Kidney (tissue), 14 donors: Measurements from ENCODE around the gene TCF7L1. TPM values are rescaled to one million over a fixed set of nuclear protein-coding genes. Genes with fewer than 3 reads are reported as not detected.

ENCODE experiments used
- DNase-seq, 5 donors: peaks; one replicate each; pipeline ENCODE4 v3.0.0-alpha.2; 2013 to 2020
- FAIRE-seq: peaks from 2 replicates; lab custom pipeline; 2012; peaks lifted over from hg19 to GRCh38; lab: Jason Lieb, UNC
- H3K27ac ChIP-seq, 2 donors: one replicate each; pipeline ENCODE4 v1.7.0; 2013; ENCODE audit warnings: low read depth in 2 of 2, low read length in 2 of 2, inconsistent platforms in 1 of 2
- H3K27me3 ChIP-seq: one replicate; pipeline ENCODE4 v1.7.1; 2013; ENCODE audit warnings: low read length, inconsistent platforms; ENCODE audit not compliant: control insufficient read depth, insufficient read depth
- H3K36me3 ChIP-seq, 3 donors: one replicate each; pipeline versions ENCODE4 v1.7.0 to v1.7.1; 2013; ENCODE audit warnings: low read length in 3 of 3, control low read depth in 1 of 3, inconsistent platforms in 1 of 3; ENCODE audit not compliant: insufficient read depth in 3 of 3, control insufficient read depth in 2 of 3
- H3K4me1 ChIP-seq, 3 donors: one replicate each; pipeline versions ENCODE4 v1.7.0 to v1.7.1; 2013; ENCODE audit warnings: low read length in 3 of 3, inconsistent platforms in 1 of 3, low read depth in 1 of 3; ENCODE audit not compliant: control insufficient read depth in 2 of 3, insufficient read depth in 2 of 3
- H3K4me3 ChIP-seq, 3 donors: one replicate each; pipeline versions ENCODE4 v1.7.0 to v1.8.1; 2013; ENCODE audit warnings: low read length in 3 of 3, control low read depth in 1 of 3, inconsistent platforms in 1 of 3
- H3K9ac ChIP-seq, 3 donors: one replicate each; pipeline versions ENCODE4 v1.7.0 to v1.7.1; 2013; ENCODE audit warnings: low read length in 3 of 3, control low read depth in 1 of 3, inconsistent platforms in 1 of 3
- H3K9me3 ChIP-seq, 3 donors: one replicate each; pipeline versions ENCODE4 v1.7.0 to v1.7.1; 2013; ENCODE audit warnings: low read length in 3 of 3, control low read depth in 1 of 3, inconsistent platforms in 1 of 3; ENCODE audit not compliant: control insufficient read depth in 2 of 3, insufficient read depth in 1 of 3
- CTCF ChIP-seq: IDR thresholded peaks from 3 replicates; pipeline ENCODE4 v1.5.1; 2012; ENCODE audit warnings: mild to moderate bottlenecking, moderate library complexity, borderline replicate concordance; ENCODE audit not compliant: insufficient read depth; ENCODE audit errors: extremely low read depth
- intact Hi-C: fragments of 100-400 bp; cut with DNase I; formaldehyde crosslinking; loops from one replicate; pipeline ENCODE4 v1.11.1; 2022
- polyA plus RNA-seq: library from polyadenylated mRNA; stranded (reverse); fragments of 350-450 nt; fragmentation: Illumina TruSeq; extraction: RNeasy Lipid Tissue Mini Kit (QIAGEN cat#74804); gene quantifications from one replicate; pipeline ENCODE4 v1.2.3, GENCODE V29; 2014; ENCODE audit warnings: low read depth, low replicate concordance; ENCODE audit not compliant: insufficient read depth
- total RNA-seq: library from RNA; stranded (reverse); fragmentation: NEBNext Ultra II Directional; extraction: Animal tissue kit (Norgen Biotek cat#: 25700); gene quantifications from one replicate; pipeline ENCODE4 v1.2.1, GENCODE V29; 2021
- donor health status: control.
- donor health status: control.
- donor health status: control.
- donor health status: control.
- donor health status: control.
- donor health status: DM: yes; HTN: yes; CAD: no.
- donor health status: Normal renal cell carcinoma (clear cell type).

The TCF7L1 gene
- total and polyA plus RNA-seq, 2 donors from 2014 or later: 10.2 to 12.5 TPM

DNA sequence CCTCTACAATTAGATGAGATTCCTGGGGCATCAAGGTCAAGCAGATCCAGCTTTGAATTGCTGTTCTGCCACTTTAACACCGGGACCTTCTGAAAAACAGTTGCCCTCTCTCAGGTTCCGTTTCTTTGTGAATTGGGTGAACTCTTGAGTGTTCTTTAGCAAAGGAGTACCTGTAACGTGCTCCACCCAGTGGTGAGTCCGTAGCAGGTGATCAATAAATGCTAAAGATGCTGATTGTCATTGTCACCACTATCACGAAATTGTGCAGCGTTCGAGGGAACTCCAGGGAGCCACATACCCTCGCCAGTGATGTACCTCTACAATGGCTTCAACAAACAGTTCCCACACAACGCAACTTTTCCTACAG is 81.9 kb downstream of the TCF7L1 start:
- Histone ChIP-seq H3K9me3 (no peaks in the 10 kb centered on the region), H3K27ac (no peak overlapping the region), H3K4me1 (peaks cover 0 to 9% (median 2%) of the 10 kb centered on the region in 3 donors), H3K4me3 (no peak overlapping the region), H3K36me3 (no peaks in the 10 kb centered on the region), H3K9ac (no peak overlapping the region), H3K27me3 (no peaks in the 10 kb centered on the region)
- FAIRE-seq (no peak), DNase-seq (peak in 1 of 5 donors; percentile 38)
- no peak for TF ChIP-seq CTCF
- intact Hi-C loops: no loop called here

DNA sequence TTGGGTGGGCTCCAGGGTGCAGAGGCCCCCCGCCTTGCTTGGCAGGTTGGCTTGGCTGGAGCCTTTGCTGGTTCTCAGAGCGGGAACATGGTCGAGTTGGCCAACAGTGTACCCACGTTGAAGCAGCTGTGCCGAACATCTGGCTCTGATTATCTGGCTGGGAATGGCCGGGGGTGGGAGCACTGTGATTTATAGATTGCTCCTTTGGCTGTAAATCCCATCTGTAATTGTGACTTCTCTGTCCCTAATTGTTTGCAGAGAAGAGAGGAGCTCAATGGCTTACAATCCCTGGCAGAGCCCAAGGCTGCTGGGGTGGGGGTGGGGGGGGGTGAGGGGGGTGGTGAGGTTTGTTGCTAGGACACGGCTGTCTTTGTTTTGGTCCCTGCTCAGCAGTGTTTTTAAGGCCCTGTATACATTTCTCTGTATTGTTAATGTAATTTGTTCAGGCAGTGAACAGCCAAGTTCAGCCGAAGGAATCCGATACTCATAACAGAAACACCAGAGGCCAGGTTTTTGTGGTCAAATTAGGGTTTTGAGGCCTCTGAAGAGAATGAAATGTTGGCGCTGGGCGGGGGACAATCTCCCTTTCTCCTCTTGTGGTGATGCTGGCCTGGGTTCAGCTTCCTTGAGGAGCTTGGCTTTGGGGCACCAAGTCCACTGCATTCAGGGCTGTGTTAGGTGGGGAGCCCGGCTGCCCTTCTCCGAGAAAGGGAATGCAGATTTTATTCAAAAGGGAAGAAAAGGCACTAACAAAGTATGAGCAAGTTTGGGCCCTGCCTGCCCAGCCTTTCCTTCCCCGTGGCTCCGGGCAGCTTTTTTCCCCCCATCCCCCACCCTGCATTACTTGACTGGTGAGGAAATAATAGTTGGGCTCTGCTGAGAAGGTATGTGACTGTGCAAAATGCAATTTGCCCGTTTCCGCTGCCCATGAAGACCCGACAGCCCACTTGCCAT is 82.5 kb downstream of the TCF7L1 start:
- peaks cover 0 to 9% (median 2%) of the 10 kb centered on the region in 3 donors for H3K4me1 ChIP-seq
- DNase-seq (peak in 4 of 5 donors; percentile 82 to 89 (median 86)), FAIRE-seq (no peak)
- no peak for TF ChIP-seq CTCF
- H3K36me3 ChIP-seq: no peaks in the 10 kb centered on the region
- intact Hi-C loops: no loop called here
- no peaks in the 10 kb centered on the region for H3K9me3 ChIP-seq
- no peaks in the 10 kb centered on the region for H3K27me3 ChIP-seq
- H3K4me3 ChIP-seq: no peak overlapping the region
- H3K27ac ChIP-seq: no peak overlapping the region
- no peak overlapping the region for H3K9ac ChIP-seq

DNA sequence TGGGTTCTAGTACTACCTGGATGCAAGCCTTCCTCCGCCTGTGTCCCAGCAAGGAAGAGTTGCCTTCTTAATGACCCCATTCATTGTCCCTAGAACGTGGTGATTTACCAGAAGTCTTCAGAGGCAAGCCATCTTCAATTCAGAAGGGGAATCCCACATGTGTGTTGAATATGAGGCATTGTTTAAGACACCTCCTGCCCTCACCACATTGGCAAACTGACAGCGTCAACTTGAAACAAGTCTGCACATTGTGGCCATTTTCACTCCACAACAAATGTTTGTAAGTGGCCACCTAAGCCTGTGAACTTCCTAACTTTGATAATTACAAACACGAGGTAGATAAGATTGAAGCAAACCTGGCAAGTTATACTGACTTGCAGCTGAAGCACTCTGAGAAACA is 83.7 kb downstream of the TCF7L1 start:
- no peak overlapping the region for H3K9ac ChIP-seq
- no peaks in the 10 kb centered on the region for H3K36me3 ChIP-seq
- DNase-seq: no peak
- TF ChIP-seq CTCF: no peak
- peaks cover 0 to 9% (median 2%) of the 10 kb centered on the region in 3 donors for H3K4me1 ChIP-seq
- H3K27me3 ChIP-seq: no peaks in the 10 kb centered on the region
- no peaks in the 10 kb centered on the region for H3K9me3 ChIP-seq
- no peak overlapping the region for H3K4me3 ChIP-seq
- no peak overlapping the region for H3K27ac ChIP-seq
- no peak for FAIRE-seq
- intact Hi-C loops: no loop called here
